D721Med (cell line): ENCODE data around the gene NFKBIA.

Experiments
- DNase-seq: peaks from one replicate; pipeline ENCODE4 v3.0.0; 2011; ENCODE audit warnings: low spot score; ENCODE audit not compliant: insufficient read length
- FAIRE-seq: peaks from 2 replicates; lab custom pipeline; 2011; peaks lifted over from hg19 to GRCh38; lab: Jason Lieb, UNC
- TF ChIP-seq, protein P1 (sequence below): IDR thresholded peaks from 2 replicates; pipeline ENCODE4 v1.5.1; 2012; ENCODE audit warnings: mild to moderate bottlenecking, control low read depth; ENCODE audit not compliant: insufficient read depth; ENCODE audit errors: missing control alignments

NFKBIA gene

DNA sequence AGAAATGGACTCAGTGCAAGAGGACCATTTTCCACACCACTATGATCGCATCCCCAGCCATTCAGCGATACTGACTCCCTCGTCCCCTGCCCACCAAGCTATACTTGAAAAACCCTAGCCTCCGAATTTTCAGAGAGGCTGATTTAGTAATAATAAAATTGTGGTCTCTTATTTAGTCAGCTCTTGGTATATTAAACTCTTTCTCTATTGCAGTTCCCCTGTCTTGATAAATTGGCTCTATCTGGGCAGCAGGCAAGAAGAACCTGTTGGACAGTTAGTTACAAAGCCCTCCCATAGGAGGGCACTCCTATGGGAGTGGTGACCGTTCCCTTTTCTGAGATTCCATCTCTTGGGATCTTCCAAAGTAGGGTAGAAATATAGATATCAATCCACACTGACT, 33.6 kb downstream of the NFKBIA start:
- DNase-seq (no peak), FAIRE-seq (no peak)
- TF ChIP-seq, protein P1, sequence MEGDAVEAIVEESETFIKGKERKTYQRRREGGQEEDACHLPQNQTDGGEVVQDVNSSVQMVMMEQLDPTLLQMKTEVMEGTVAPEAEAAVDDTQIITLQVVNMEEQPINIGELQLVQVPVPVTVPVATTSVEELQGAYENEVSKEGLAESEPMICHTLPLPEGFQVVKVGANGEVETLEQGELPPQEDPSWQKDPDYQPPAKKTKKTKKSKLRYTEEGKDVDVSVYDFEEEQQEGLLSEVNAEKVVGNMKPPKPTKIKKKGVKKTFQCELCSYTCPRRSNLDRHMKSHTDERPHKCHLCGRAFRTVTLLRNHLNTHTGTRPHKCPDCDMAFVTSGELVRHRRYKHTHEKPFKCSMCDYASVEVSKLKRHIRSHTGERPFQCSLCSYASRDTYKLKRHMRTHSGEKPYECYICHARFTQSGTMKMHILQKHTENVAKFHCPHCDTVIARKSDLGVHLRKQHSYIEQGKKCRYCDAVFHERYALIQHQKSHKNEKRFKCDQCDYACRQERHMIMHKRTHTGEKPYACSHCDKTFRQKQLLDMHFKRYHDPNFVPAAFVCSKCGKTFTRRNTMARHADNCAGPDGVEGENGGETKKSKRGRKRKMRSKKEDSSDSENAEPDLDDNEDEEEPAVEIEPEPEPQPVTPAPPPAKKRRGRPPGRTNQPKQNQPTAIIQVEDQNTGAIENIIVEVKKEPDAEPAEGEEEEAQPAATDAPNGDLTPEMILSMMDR: no peak

DNA sequence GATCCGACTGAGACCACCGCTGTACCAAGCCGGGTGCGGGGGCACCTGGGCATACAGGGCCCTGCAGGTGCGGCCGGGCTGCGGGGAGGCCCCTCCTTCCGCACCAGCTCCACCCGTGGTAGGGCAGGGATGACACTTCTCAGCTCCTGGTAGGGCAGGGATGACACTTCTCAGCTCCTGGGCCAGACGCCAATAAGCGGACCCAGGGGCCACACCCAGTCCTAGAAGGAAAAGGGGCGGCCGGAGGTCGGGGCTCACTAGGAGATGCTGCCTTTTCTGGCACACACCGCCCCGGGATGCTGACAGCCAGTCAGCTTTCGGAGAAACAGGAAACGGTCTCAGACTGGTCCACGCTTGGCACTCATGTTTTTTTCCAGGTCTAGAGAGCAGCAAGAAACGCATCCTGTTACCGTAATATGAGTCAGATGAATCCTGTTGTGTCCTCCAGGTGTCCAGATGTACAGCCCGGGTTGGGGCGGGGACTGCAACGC, 34.8 kb downstream of the NFKBIA start:
- FAIRE-seq (no peak), DNase-seq (no peak)
- TF ChIP-seq, protein P1: no peak

DNA sequence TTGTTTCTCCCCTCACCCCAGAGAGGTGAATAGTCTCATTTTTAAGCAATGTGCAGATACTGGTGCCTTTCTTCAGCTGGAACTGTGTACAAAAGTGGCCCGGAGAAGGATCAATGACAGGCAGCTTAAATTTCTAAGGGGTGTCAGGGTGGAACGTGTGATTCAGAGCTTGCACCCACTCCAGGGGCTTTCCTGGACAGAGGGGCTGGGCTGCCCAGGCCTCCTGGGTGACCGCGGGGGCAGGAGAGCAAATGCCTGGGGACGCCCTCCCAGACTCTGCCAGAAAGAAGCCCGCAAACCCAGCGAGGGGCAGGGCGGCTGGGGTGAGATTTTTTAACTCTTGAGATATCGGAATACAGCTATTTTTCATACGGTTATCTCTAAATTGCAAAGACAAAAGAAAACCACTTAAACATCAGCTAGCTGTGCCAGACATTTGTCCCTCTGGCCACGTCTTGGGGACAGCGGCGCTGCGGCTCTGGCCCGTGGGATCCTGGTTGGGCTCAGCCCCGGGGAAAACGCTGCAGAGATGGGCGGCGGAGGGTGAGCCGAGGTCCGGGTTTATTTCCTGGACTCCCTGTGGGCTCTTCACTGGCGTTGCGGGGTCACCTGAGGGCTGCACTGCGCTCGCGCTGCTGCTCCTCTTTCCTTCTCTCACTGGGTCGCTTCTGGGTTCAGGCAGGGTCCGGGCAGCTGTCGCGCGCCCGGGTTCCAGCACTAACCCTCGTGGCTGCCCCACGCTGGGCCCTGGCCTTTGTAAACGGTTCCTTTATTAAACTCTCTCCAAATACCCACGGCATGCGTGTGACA, 35.8 kb downstream of the NFKBIA start:
- TF ChIP-seq, protein P1: no peak
- FAIRE-seq: no peak

DNA sequence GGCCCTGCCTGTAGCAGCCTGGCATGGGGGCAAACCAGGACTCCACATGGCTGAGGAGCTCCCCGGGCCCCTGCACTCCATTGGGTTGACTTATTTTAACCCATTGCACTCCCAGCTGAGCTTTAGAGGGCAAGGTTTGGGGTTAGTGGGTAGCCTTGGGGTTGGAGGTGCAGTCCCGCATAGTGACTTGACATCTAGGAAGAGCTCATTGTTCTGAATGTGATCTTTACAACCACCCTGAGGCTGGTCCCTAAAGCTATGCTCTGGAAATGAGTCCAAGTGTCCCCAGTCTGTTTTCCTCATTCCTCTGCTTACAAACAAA, 36.4 kb downstream of the NFKBIA start:
- DNase-seq (no peak), FAIRE-seq (no peak)
- TF ChIP-seq, protein P1: no peak

More for the DNA sequence above, 35.8 kb downstream of the NFKBIA start:
- no peak for DNase-seq

DNA sequence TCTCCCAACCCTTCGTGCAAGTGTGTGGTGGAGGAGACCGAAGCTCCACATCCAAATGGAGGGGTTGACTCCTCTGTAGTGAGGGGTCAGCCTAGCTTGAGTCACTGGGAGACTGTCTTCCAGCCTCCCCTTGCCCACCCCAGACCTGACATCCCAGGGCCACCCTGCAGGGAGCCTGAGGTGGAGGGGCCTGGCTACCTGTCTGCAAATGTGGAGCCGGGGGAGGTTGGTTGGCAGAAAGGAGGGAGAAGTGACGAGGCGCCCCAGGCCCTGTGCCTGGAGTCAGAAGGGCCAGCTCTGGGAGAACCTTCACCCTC, 37.5 kb downstream of the NFKBIA start:
- FAIRE-seq (no peak), DNase-seq (no peak)
- TF ChIP-seq, protein P1: no peak

DNA sequence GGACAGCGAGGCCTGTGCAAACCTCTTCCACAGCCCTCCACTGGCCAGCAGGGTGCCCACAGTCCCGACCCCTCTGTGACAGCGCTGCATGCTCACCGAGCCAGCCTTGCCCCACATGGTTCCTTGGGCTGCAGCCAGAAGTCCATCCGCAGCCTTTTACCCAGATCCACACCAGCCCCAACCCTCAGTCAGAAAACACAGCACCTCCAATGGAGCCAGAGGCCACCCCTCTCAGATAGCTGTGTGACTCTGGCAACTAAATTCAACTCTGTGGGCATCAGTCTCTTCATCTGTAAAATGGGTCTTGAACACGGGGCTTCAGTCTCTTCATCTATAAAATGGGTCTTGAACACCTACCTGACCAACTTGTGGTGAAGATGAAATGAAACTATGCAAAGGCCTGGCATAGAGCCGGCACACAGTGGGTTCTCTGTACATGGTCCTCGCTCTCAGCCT, 38.0 kb downstream of the NFKBIA start:
- no peak for FAIRE-seq
- DNase-seq: no peak
- TF ChIP-seq, protein P1: no peak

DNA sequence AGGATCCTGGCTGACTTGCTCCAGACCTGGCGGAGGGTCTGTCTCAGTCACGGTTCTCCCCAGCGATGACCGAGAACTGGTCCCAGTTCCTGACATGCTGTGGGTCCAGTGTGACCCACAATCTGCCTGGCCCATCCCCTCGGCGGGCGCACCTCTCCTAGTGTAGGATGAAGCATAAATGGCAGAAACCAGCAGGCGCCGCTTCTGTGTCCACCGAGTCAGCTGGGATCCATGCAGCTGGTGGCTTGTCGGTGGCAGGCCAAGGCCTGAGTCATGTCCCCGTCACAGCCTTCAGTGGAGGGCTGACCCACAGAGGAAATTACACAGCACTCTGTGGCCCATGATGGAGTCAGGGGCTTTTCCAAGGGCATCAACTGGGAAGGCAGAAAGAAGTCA, 38.5 kb downstream of the NFKBIA start:
- DNase-seq: no peak
- TF ChIP-seq, protein P1: no peak
- no peak for FAIRE-seq
